GM21447 (cell line): ENCODE measurements around the gene SUCLA2.

Experiments used
- ATAC-seq: cut with Tn5 transposase; IDR thresholded peaks from one replicate; pipeline ENCODE4 v1.9.1; 2021; ENCODE audit not compliant: unreplicated experiment

Gene SUCLA2

GRCh38 chr13:47904241-47904640, 96.8 kb downstream of the SUCLA2 start:
- ATAC-seq: no peak

- no peak for ATAC-seq
Observed at GRCh38 chr13:47903836-47904235, 97.2 kb downstream of the SUCLA2 start.

- no peak for ATAC-seq
Observed at GRCh38 chr13:47901441-47901840, 99.6 kb downstream of the SUCLA2 start.

GRCh38 chr13:47898080-47898479, 103.0 kb downstream of the SUCLA2 start:
- ATAC-seq: no peak

GRCh38 chr13:47897411-47898050, 103.5 kb downstream of the SUCLA2 start:
- ATAC-seq: no peak

- ATAC-seq: no peak
Observed at GRCh38 chr13:47896546-47896945, 104.5 kb downstream of the SUCLA2 start.

- ATAC-seq: no peak
Observed at GRCh38 chr13:47896111-47896510, 105.0 kb downstream of the SUCLA2 start.

- ATAC-seq: no peak
Observed at GRCh38 chr13:47893527-47893926, 107.5 kb downstream of the SUCLA2 start.
